ENCODE results near the gene PUSL1.
A peak's percentile ranks its signal among the peaks of the same experiment; 100 is the strongest.

Gene PUSL1

DNA sequence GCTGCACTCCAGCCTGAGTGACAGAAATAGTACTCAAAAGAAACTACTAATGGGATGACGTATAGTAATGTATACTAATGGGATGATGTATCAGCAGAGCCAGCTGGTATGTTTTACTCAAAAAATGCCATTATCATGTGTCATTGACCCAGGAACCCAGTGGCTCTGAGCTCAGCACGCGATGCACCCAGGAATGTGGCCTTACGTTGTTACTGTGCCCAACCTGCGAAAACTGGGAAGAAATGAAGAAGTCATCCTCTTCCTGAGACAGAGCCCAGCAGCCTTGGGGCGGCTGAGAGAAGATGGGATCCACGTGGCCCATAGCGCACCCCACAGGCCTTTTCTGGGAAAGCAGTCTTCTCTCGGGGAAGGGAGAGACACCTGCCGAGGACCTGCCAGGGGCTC lies 43.5 kb upstream of the PUSL1 start:
- Histone ChIP-seq H2AFZ (ENCODE audit: insufficient read depth, low read length, poor library complexity) (no peak overlapping the region), H2BK12ac (ENCODE audit: low read length) (no peak overlapping the region), H4K12ac (ENCODE audit: low read depth, low read length) (no peak overlapping the region), H4K91ac (ENCODE audit: low read depth, low read length) (no peak overlapping the region), H3K36me3 (ENCODE audit: control insufficient read depth in 1 of 2, insufficient read depth in 2 of 2, low read length in 2 of 2) (peaks cover 64 to 70% of the 10 kb centered on the region in 2 experiments), H2BK120ac (ENCODE audit: insufficient read depth, low read length, poor library complexity) (no peak overlapping the region), H4K8ac (ENCODE audit: low read depth, low read length) (no peak overlapping the region), H3K4me1 (ENCODE audit: control insufficient read depth in 1 of 2, insufficient read depth in 2 of 2, low read length in 2 of 2) (peaks cover 0 to 4% of the 10 kb centered on the region in 2 experiments), H3K27me3 (ENCODE audit: insufficient read depth, low read length) (no peaks in the 10 kb centered on the region), H3K9ac (ENCODE audit: low read length) (no peak overlapping the region), H3K4me2 (ENCODE audit: low read length) (no peak overlapping the region), H3K27ac (ENCODE audit: low read depth, low read length) (no peak overlapping the region), H3K4ac (ENCODE audit: low read depth, low read length) (no peak overlapping the region), H3K79me2 (ENCODE audit: control insufficient read depth, insufficient read depth, low read length, poor library complexity) (no peaks in the 10 kb centered on the region), H3K79me1 (ENCODE audit: low read length) (no peaks in the 10 kb centered on the region), H3K9me3 (ENCODE audit: insufficient read depth, low read depth, low read length) (no peaks in the 10 kb centered on the region), H3K14ac (ENCODE audit: low read length) (no peak overlapping the region), H3K18ac (ENCODE audit: low read length) (no peak overlapping the region), H2BK5ac (ENCODE audit: low read depth, low read length, poor library complexity) (no peak overlapping the region), H3K23ac (ENCODE audit: low read length) (no peak overlapping the region), H2AK5ac (ENCODE audit: low read length) (no peak overlapping the region), H3K4me3 (ENCODE audit: low read depth, low read length) (no peak overlapping the region)
- DNase-seq = peak; percentile 61 to 67
- WGBS (ENCODE audit: extremely low coverage, insufficient coverage, insufficient read length) = no CpG with 5 or more reads among the region's 10 CpGs

GRCh38 chr1:1267488-1268283 lies 40.7 kb upstream of the PUSL1 start:
- H3K4me1 ChIP-seq (ENCODE audit: control insufficient read depth in 1 of 2, insufficient read depth in 2 of 2, low read length in 2 of 2) = peaks cover 6 to 16% of the 10 kb centered on the region in 2 experiments
- no peak overlapping the region for H2BK120ac ChIP-seq (ENCODE audit: insufficient read depth, low read length, poor library complexity)
- no peak overlapping the region for H3K9ac ChIP-seq (ENCODE audit: low read length)
- WGBS (ENCODE audit: extremely low coverage, insufficient coverage, insufficient read length) = no CpG with 5 or more reads among the region's 39 CpGs
- no peak overlapping the region for H3K18ac ChIP-seq (ENCODE audit: low read length)
- no peak for DNase-seq
- H2BK12ac ChIP-seq (ENCODE audit: low read length) = no peak overlapping the region
- no peak overlapping the region for H3K4me3 ChIP-seq (ENCODE audit: low read depth, low read length)
- H2AFZ ChIP-seq (ENCODE audit: insufficient read depth, low read length, poor library complexity) = no peak overlapping the region
- H3K27ac ChIP-seq (ENCODE audit: low read depth, low read length) = no peak overlapping the region
- peaks cover 4% of the 10 kb centered on the region for H3K9me3 ChIP-seq (ENCODE audit: insufficient read depth, low read depth, low read length)
- no peak overlapping the region for H4K12ac ChIP-seq (ENCODE audit: low read depth, low read length)
- H3K27me3 ChIP-seq (ENCODE audit: insufficient read depth, low read length) = no peaks in the 10 kb centered on the region
- no peaks in the 10 kb centered on the region for H3K79me1 ChIP-seq (ENCODE audit: low read length)
- H4K8ac ChIP-seq (ENCODE audit: low read depth, low read length) = no peak overlapping the region
- no peak overlapping the region for H2AK5ac ChIP-seq (ENCODE audit: low read length)
- H3K79me2 ChIP-seq (ENCODE audit: control insufficient read depth, insufficient read depth, low read length, poor library complexity) = peaks cover 13% of the 10 kb centered on the region
- H3K14ac ChIP-seq (ENCODE audit: low read length) = no peak overlapping the region
- H4K91ac ChIP-seq (ENCODE audit: low read depth, low read length) = no peak overlapping the region
- peaks cover 46 to 58% of the 10 kb centered on the region in 2 experiments for H3K36me3 ChIP-seq (ENCODE audit: control insufficient read depth in 1 of 2, insufficient read depth in 2 of 2, low read length in 2 of 2)
- no peak overlapping the region for H3K23ac ChIP-seq (ENCODE audit: low read length)
- no peak overlapping the region for H2BK5ac ChIP-seq (ENCODE audit: low read depth, low read length, poor library complexity)
- H3K4ac ChIP-seq (ENCODE audit: low read depth, low read length) = no peak overlapping the region
- no peak overlapping the region for H3K4me2 ChIP-seq (ENCODE audit: low read length)

DNA sequence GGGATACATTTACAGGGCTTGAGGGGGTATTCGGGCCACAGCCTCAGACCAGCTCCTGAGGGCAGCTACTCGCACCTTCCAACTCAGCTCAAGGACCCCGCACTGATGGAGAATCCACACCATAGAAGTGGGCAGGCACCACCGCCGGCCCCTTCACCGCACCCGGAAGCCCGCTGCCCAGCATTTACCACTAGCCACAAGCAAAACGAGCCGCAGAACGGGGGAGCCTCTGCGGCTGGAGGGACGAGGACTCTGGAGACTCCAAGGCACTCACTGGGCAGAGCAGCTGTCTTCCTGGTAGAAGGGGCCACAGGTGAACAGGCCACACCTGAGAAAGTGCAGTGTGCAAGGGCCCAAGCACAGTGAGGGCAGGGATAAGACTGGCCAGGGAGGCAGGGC lies 40.1 kb upstream of the PUSL1 start:
- H3K4ac ChIP-seq (ENCODE audit: low read depth, low read length) = no peak overlapping the region
- H4K12ac ChIP-seq (ENCODE audit: low read depth, low read length) = no peak overlapping the region
- H3K79me2 ChIP-seq (ENCODE audit: control insufficient read depth, insufficient read depth, low read length, poor library complexity) = peaks cover 19% of the 10 kb centered on the region
- H3K27ac ChIP-seq (ENCODE audit: low read depth, low read length) = no peak overlapping the region
- no peak overlapping the region for H3K18ac ChIP-seq (ENCODE audit: low read length)
- no peak overlapping the region for H2AFZ ChIP-seq (ENCODE audit: insufficient read depth, low read length, poor library complexity)
- no peak overlapping the region for H4K91ac ChIP-seq (ENCODE audit: low read depth, low read length)
- no peak for DNase-seq
- H2AK5ac ChIP-seq (ENCODE audit: low read length) = no peak overlapping the region
- peaks cover 42 to 52% of the 10 kb centered on the region in 2 experiments for H3K36me3 ChIP-seq (ENCODE audit: control insufficient read depth in 1 of 2, insufficient read depth in 2 of 2, low read length in 2 of 2)
- no peak overlapping the region for H2BK5ac ChIP-seq (ENCODE audit: low read depth, low read length, poor library complexity)
- H3K27me3 ChIP-seq (ENCODE audit: insufficient read depth, low read length) = no peaks in the 10 kb centered on the region
- H3K9me3 ChIP-seq (ENCODE audit: insufficient read depth, low read depth, low read length) = peaks cover 4% of the 10 kb centered on the region
- H3K23ac ChIP-seq (ENCODE audit: low read length) = no peak overlapping the region
- H2BK120ac ChIP-seq (ENCODE audit: insufficient read depth, low read length, poor library complexity) = no peak overlapping the region
- WGBS (ENCODE audit: extremely low coverage, insufficient coverage, insufficient read length) = no CpG with 5 or more reads among the region's 13 CpGs
- peaks cover 8 to 18% of the 10 kb centered on the region in 2 experiments for H3K4me1 ChIP-seq (ENCODE audit: control insufficient read depth in 1 of 2, insufficient read depth in 2 of 2, low read length in 2 of 2)
- no peak overlapping the region for H3K9ac ChIP-seq (ENCODE audit: low read length)
- peaks cover 2% of the 10 kb centered on the region for H3K79me1 ChIP-seq (ENCODE audit: low read length)
- no peak overlapping the region for H2BK12ac ChIP-seq (ENCODE audit: low read length)
- H4K8ac ChIP-seq (ENCODE audit: low read depth, low read length) = no peak overlapping the region
- no peak overlapping the region for H3K4me3 ChIP-seq (ENCODE audit: low read depth, low read length)
- H3K4me2 ChIP-seq (ENCODE audit: low read length) = no peak overlapping the region
- no peak overlapping the region for H3K14ac ChIP-seq (ENCODE audit: low read length)

DNA sequence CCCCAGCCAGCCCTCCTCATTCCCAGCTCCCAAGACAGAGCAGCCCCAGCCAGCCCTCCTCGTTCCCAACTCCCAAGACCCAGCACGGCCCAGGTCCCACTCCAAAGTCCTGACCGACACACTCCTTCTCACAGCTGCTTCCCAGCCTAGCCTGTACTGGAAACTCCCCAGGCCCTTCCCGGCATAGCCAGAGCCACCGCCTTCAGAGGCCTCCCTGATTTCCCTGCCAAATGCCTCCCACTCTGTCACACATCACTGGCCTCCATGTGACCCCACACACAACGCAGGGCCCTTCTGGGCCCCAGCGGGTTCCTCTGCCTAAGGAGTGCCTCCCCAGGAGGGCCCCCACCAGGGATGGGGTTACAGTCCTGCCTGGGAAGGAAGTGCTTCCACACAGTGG lies 37.6 kb upstream of the PUSL1 start:
- no peak overlapping the region for H2AK5ac ChIP-seq (ENCODE audit: low read length)

More for the DNA sequence above, 37.6 kb upstream of the PUSL1 start:
- H3K4me1 ChIP-seq (ENCODE audit: control insufficient read depth in 1 of 2, insufficient read depth in 2 of 2, low read length in 2 of 2) = peaks cover 13 to 20% of the 10 kb centered on the region in 2 experiments
- no peak overlapping the region for H2AFZ ChIP-seq (ENCODE audit: insufficient read depth, low read length, poor library complexity)
- no peaks in the 10 kb centered on the region for H3K27me3 ChIP-seq (ENCODE audit: insufficient read depth, low read length)
- H4K8ac ChIP-seq (ENCODE audit: low read depth, low read length) = no peak overlapping the region
- H2BK120ac ChIP-seq (ENCODE audit: insufficient read depth, low read length, poor library complexity) = no peak overlapping the region
- H3K9me3 ChIP-seq (ENCODE audit: insufficient read depth, low read depth, low read length) = peaks cover 4% of the 10 kb centered on the region
- H3K4me2 ChIP-seq (ENCODE audit: low read length) = no peak overlapping the region
- H3K18ac ChIP-seq (ENCODE audit: low read length) = no peak overlapping the region
- no peak overlapping the region for H3K27ac ChIP-seq (ENCODE audit: low read depth, low read length)
- H2BK5ac ChIP-seq (ENCODE audit: low read depth, low read length, poor library complexity) = no peak overlapping the region
- H2BK12ac ChIP-seq (ENCODE audit: low read length) = no peak overlapping the region
- DNase-seq = no peak
- no CpG with 5 or more reads among the region's 7 CpGs for WGBS (ENCODE audit: extremely low coverage, insufficient coverage, insufficient read length)
- peaks cover 26 to 34% of the 10 kb centered on the region in 2 experiments for H3K36me3 ChIP-seq (ENCODE audit: control insufficient read depth in 1 of 2, insufficient read depth in 2 of 2, low read length in 2 of 2)
- no peak overlapping the region for H4K91ac ChIP-seq (ENCODE audit: low read depth, low read length)
- no peak overlapping the region for H3K23ac ChIP-seq (ENCODE audit: low read length)
- no peak overlapping the region for H4K12ac ChIP-seq (ENCODE audit: low read depth, low read length)
- H3K79me2 ChIP-seq (ENCODE audit: control insufficient read depth, insufficient read depth, low read length, poor library complexity) = peaks cover 25% of the 10 kb centered on the region
- peaks cover 9% of the 10 kb centered on the region for H3K79me1 ChIP-seq (ENCODE audit: low read length)
- no peak overlapping the region for H3K4me3 ChIP-seq (ENCODE audit: low read depth, low read length)
- no peak overlapping the region for H3K14ac ChIP-seq (ENCODE audit: low read length)
- peak overlapping the region; percentile 35 for H3K4ac ChIP-seq (ENCODE audit: low read depth, low read length)
- H3K9ac ChIP-seq (ENCODE audit: low read length) = no peak overlapping the region

Measured in trophoblast cell (in vitro differentiated cells and primary cell).